Measurements from ENCODE around the gene B3GNT7.
"Not testable (repeated sequence)": the region's sequence is repeated elsewhere in the genome, so short reads cannot be mapped to it uniquely, and the experiment has no call there.

The B3GNT7 gene

GRCh38 chr2:231423176-231423575, 27.7 kb downstream of the B3GNT7 start:
- DNase-seq: no peak

DNA sequence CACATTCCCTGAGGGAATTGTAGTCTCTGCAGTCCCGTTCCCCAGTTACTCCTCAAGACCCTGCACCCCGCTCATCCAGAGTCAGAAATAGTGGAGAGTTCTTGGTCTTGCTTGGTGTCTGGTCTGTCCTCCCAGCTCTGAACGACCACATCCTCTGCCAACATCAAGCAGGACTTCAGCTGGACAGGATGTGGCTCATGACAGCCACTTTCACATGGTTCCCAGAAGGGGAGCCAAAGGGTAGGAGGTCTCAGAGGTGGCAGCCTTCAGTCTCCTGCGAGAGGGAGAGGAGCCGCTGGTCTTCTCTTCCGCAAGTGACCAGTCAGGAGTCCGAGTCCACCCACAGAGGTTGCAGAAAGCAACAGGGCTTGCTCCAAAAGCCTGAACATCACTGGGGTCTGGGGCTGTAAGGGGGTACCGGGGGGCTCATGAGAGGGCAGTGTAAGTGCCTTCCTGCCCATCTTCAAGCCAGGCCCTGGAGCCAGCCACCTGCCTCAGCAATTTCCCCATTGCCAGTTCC, 29.8 kb downstream of the B3GNT7 start:
- DNase-seq: no peak

DNA sequence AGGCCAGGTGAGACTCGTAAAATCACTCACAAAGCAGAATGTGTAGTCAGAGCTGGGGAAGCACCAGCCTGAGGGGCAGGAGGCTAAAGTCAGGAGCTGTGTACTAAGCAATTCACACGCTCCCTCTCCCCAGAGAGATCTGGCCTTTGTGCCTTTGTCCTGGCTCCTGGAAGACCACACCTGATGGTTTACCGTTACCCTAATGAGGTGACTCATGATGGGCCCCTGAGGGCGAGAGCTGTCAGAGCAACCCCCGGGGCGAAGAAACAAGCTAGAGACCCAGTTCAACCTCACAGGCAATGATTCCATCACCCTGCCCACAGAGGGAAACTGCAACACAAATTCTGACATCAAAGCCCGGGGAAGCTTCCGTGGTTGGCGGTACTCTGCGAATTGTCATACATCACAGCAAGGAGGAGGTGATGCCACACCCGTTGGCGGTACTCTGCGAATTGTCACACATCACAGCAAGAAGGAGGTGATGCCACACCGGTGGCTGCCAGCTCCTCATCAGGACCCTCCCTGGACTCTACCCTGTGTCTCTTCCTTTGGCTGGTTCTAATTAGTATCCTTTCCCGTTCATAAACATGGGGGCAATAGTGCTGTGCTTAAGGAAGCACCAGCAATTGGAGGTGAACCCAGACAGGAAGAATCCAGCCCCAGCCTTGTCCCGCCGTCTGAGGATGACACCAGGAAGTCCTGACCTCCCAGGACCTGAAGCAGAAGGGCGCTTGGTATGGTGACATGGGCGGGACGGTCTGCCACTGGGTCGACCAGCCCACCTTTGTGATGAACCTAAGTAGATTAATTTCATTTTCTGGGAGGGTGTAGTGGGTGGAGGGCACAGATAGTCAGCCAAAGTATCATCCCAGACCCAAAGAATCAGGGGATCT, 30.5 kb downstream of the B3GNT7 start:
- DNase-seq: no peak

DNA sequence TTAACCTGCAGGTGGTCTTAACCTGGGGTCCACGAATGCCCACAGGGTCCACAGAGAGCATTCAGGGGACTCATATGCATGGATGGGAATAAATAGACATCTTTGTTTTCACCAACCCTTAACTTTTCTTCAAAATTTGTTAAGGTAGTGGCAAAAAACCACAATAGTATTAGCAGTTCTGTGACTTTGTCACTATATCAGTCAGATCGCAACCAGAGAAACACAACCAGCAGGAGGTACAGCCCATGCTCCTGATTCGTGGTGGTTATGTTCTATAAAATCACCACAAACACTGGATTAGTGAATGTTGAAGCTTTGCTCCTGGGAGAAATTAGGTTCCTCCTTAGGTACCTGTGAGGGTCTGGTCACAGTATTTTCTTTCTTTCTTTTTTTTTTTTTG, 31.6 kb downstream of the B3GNT7 start:
- no peak for DNase-seq

- no peak for DNase-seq
These were observed 33.6 kb downstream of the B3GNT7 start for GRCh38 chr2:231429152-231429551.

DNA sequence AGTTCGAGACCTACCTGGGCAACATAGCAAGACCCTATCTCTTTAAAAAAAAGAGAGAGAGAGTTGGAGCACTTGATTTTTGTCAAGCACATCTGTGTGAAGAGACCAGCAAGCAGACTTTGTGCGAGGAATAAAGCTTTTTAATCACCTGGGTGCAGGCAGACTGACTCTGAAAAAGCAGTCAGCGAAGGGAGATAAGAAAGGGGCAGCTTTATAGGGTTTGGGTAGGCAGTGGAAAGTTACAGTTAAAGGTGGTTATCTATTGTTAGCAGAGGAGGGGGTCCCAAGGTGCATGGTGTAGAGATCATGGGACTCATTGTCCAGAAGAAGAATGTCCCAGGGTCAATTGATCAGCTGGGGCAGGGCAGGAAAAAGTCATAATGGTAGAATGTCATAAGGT, 34.4 kb downstream of the B3GNT7 start:
- DNase-seq: no peak

GRCh38 chr2:231430437-231430836, 34.9 kb downstream of the B3GNT7 start:
- not testable (repeated sequence) for DNase-seq

- no peak for DNase-seq
These were observed 36.1 kb downstream of the B3GNT7 start for GRCh38 chr2:231431606-231432005.

DNA sequence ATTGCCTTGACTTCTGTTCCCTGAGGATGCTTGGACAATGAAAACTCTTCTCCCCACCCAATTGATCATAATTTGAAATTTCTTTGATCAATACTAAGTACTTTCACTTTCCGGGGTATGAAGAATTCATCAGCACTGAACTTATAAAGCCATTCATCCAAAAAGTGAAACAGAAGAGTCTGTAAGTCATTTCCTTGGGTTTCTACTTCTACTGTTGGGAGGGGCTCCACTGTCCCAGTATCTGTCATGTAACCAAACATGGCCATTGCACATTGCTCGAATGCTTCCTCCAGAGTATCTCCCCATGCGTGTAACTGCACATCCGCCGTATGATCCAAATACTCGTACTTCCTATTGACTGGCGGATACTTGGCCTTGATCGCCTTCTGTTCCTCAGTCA, 38.5 kb downstream of the B3GNT7 start:
- no peak for DNase-seq

DNA sequence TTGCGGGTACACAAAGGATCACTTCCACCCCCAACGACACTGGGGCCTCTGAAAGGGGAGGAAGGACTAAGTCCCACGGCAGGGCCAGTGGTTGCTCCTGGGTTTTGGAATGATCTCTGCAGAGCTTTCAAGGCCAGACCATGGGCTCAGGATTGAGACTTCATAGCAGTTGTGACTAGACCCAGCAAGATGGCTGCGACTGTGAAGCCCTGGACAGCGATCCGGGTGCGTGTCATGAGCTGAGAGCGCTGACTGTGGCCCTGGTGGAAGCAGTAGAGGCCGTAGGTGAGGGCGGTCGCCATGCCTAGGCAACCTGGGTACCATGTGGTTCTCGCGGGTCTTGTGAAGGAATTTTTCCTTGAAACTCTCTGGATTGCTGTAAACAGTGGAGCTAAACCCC, 41.4 kb downstream of the B3GNT7 start:
- DNase-seq: no peak

DNA sequence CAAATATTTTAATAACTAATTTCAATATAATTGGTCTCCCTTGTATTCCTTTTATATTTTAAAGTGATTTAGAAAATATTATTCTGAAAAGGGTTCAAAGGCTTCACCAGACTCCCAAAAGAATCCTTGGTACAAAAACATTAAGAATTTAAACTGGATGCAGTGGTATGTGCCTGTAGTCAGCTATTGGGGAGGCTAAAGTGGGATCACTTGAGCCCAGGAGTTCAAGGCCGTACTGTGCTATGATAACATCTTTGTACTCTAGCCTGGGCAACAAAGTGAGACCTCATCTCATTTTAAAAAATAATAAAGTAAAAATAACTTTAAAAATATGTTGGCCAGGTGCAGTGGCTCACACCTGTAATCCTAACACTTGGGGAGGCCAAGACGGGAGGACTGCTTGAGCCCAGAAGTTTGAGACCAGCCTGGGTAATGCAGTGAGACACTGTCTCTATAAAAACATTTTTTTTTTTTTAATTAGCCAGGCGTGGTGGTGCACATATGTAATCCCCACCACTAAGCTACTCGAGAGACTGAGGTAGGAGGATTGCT, 54.1 kb downstream of the B3GNT7 start:
- DNase-seq: no peak

- DNase-seq: no peak
These were observed 55.1 kb downstream of the B3GNT7 start for GRCh38 chr2:231450548-231450989.
